Measurements from ENCODE around the gene USF1.

DNA sequence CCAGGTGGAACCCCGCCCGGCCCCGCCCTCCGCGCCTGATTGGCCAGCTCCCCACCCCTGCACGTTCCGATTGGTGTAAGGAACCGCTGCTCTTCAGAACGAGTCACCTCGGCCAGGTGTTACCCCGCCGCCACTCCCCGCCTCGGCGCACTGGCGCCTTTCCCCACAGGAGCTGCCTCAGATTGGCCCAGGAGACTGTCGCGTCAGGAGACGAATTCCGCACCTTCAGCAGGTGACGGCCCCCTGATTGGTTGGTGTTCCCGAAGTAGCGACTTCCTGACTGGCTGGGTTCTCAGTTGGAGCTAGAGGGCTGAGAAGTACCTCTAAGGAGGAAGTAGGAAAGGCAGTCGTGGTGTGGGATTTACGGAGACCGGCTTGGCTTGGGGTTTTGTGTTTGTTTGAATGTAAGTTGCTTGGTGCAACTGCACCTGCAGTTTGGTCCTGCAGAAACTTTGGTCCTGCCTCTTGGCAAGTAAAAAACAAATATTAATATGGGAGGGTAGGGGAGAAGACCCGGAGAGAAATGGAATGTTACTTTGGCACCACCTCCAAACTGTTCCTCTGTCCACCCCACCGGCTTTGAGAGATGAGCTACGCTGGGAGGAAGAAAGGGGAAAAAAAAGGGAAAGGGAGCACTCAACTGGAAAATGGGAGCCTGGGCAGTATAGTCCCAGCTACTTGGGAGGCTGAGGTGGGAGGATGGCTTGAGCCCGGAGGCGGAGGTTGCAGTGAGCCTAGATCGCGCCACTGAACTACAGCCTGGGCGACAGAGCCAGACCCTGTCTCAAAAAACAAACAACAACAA is 24.4 kb downstream of the USF1 start:
- TF ChIP-seq, protein P1, sequence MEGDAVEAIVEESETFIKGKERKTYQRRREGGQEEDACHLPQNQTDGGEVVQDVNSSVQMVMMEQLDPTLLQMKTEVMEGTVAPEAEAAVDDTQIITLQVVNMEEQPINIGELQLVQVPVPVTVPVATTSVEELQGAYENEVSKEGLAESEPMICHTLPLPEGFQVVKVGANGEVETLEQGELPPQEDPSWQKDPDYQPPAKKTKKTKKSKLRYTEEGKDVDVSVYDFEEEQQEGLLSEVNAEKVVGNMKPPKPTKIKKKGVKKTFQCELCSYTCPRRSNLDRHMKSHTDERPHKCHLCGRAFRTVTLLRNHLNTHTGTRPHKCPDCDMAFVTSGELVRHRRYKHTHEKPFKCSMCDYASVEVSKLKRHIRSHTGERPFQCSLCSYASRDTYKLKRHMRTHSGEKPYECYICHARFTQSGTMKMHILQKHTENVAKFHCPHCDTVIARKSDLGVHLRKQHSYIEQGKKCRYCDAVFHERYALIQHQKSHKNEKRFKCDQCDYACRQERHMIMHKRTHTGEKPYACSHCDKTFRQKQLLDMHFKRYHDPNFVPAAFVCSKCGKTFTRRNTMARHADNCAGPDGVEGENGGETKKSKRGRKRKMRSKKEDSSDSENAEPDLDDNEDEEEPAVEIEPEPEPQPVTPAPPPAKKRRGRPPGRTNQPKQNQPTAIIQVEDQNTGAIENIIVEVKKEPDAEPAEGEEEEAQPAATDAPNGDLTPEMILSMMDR (conservative IDR thresholded peaks at IDR 0.05; ENCODE audit: low read depth in 2 of 2), result no peak
- TF ChIP-seq EZH2 (IDR thresholded peaks at IDR 0.05; ENCODE audit: low read depth, unreplicated experiment) (no peak), POLR2AphosphoS5 (IDR thresholded peaks at IDR 0.05; ENCODE audit: low read depth) (peak; percentile 93), EZH2phosphoT487 (IDR thresholded peaks at IDR 0.05; ENCODE audit: unreplicated experiment) (no peak), CREB1 (CRISPR knock-in tag; IDR thresholded peaks at IDR 0.05; ENCODE audit: low read depth) (peak; percentile 91), JUNB (IDR thresholded peaks at IDR 0.05; ENCODE audit: unreplicated experiment) (no peak)
- TF ChIP-seq, protein P2, sequence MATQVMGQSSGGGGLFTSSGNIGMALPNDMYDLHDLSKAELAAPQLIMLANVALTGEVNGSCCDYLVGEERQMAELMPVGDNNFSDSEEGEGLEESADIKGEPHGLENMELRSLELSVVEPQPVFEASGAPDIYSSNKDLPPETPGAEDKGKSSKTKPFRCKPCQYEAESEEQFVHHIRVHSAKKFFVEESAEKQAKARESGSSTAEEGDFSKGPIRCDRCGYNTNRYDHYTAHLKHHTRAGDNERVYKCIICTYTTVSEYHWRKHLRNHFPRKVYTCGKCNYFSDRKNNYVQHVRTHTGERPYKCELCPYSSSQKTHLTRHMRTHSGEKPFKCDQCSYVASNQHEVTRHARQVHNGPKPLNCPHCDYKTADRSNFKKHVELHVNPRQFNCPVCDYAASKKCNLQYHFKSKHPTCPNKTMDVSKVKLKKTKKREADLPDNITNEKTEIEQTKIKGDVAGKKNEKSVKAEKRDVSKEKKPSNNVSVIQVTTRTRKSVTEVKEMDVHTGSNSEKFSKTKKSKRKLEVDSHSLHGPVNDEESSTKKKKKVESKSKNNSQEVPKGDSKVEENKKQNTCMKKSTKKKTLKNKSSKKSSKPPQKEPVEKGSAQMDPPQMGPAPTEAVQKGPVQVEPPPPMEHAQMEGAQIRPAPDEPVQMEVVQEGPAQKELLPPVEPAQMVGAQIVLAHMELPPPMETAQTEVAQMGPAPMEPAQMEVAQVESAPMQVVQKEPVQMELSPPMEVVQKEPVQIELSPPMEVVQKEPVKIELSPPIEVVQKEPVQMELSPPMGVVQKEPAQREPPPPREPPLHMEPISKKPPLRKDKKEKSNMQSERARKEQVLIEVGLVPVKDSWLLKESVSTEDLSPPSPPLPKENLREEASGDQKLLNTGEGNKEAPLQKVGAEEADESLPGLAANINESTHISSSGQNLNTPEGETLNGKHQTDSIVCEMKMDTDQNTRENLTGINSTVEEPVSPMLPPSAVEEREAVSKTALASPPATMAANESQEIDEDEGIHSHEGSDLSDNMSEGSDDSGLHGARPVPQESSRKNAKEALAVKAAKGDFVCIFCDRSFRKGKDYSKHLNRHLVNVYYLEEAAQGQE (IDR thresholded peaks at IDR 0.05; ENCODE audit: unreplicated experiment), result no peak
- TF ChIP-seq, protein P3, sequence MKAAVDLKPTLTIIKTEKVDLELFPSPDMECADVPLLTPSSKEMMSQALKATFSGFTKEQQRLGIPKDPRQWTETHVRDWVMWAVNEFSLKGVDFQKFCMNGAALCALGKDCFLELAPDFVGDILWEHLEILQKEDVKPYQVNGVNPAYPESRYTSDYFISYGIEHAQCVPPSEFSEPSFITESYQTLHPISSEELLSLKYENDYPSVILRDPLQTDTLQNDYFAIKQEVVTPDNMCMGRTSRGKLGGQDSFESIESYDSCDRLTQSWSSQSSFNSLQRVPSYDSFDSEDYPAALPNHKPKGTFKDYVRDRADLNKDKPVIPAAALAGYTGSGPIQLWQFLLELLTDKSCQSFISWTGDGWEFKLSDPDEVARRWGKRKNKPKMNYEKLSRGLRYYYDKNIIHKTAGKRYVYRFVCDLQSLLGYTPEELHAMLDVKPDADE (IDR thresholded peaks at IDR 0.05), result no peak

All from GM23338 (cell line).